Activated CD4-positive, alpha-beta T cell treated with anti-CD3 and anti-CD28 coated beads for 1 hour (primary cell): Measurements from ENCODE around the gene NEDD4L.
"Not testable (repeated sequence)": the region's sequence is repeated elsewhere in the genome, so short reads cannot be mapped to it uniquely, and the experiment has no call there.

ENCODE experiments used
- DNase-seq: peaks from one replicate; pipeline ENCODE4 v3.0.0-alpha.2; 2020

The NEDD4L gene

GRCh38 chr18:58043491-58044369, at the start of gene NEDD4L:
Gene NEDD4L, plus strand, starts transcription at chr18:58044226. Its CDS starts 435 bp downstream, at chr18:58044661.
- DNase-seq: peak; percentile 61

- no peak for DNase-seq
Observed at GRCh38 chr18:57995331-57995730, 48.7 kb upstream of the NEDD4L start.

- not testable (repeated sequence) for DNase-seq
Observed at GRCh38 chr18:57996894-57997293, 47.1 kb upstream of the NEDD4L start.

- no peak for DNase-seq
Observed at GRCh38 chr18:57997820-57998219, 46.2 kb upstream of the NEDD4L start.

- no peak for DNase-seq
Observed at GRCh38 chr18:57998461-57998860, 45.6 kb upstream of the NEDD4L start.

- no peak for DNase-seq
Observed at GRCh38 chr18:58004317-58004716, 39.7 kb upstream of the NEDD4L start.

GRCh38 chr18:58005011-58005410, 39.0 kb upstream of the NEDD4L start:
- DNase-seq: no peak

- no peak for DNase-seq
Observed at GRCh38 chr18:58005885-58006523, 38.0 kb upstream of the NEDD4L start.

GRCh38 chr18:58009166-58009565, 34.9 kb upstream of the NEDD4L start:
- no peak for DNase-seq

- DNase-seq: no peak
Observed at GRCh38 chr18:58010265-58010664, 33.8 kb upstream of the NEDD4L start.

- DNase-seq: no peak
Observed at GRCh38 chr18:58012356-58012755, 31.7 kb upstream of the NEDD4L start.

GRCh38 chr18:58013241-58014211, 30.5 kb upstream of the NEDD4L start:
- DNase-seq: no peak

GRCh38 chr18:58015065-58015780, 28.8 kb upstream of the NEDD4L start:
- DNase-seq: no peak

GRCh38 chr18:58017267-58017666, 26.8 kb upstream of the NEDD4L start:
- DNase-seq: no peak

- DNase-seq: no peak
Observed at GRCh38 chr18:58020567-58021107, 23.4 kb upstream of the NEDD4L start.

- no peak for DNase-seq
Observed at GRCh38 chr18:58021504-58021903, 22.5 kb upstream of the NEDD4L start.

- no peak for DNase-seq
Observed at GRCh38 chr18:58023108-58023507, 20.9 kb upstream of the NEDD4L start.

GRCh38 chr18:58024139-58024538, 19.9 kb upstream of the NEDD4L start:
- no peak for DNase-seq

GRCh38 chr18:58025205-58025604, 18.8 kb upstream of the NEDD4L start:
- no peak for DNase-seq

- DNase-seq: no peak
Observed at GRCh38 chr18:58025733-58026132, 18.3 kb upstream of the NEDD4L start.

- no peak for DNase-seq
Observed at GRCh38 chr18:58026395-58026794, 17.6 kb upstream of the NEDD4L start.

- no peak for DNase-seq
Observed at GRCh38 chr18:58026857-58027256, 17.2 kb upstream of the NEDD4L start.
